LNCAP (cell line): ENCODE measurements around the gene LAMC2.

Experiments
- CTCF ChIP-seq: fragments of 450-650 bp; IDR thresholded peaks from 2 replicates; pipeline ENCODE4 v1.5.1; 2017; ENCODE audit warnings: mild to moderate bottlenecking

LAMC2 gene

GRCh38 chr1:183288583-183288982 lies 102.5 kb downstream of the LAMC2 start:
- TF ChIP-seq CTCF, result no peak

- no peak for TF ChIP-seq CTCF
Measured at GRCh38 chr1:183289051-183289496, 103.0 kb downstream of the LAMC2 start.

DNA sequence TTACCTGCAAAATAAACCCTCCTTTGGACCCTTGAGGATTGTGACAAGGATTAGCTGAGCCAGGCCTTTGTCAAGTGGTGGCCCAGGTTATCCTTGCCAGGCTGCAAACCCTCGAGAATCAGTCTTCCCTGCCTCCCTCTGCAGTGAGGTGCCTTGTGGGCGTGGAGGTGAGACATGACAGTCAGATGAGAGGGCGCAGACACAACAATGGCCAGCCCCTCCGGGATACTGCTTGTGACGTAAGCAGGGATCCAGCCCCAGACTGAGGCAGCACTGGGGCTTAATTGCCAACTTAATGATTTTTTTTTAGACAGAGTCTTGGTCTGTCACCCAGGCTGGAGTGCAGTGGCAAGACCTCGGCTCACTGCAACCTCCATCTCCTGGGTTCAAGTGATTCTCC lies 104.6 kb downstream of the LAMC2 start:
- TF ChIP-seq CTCF, result no peak

- no peak for TF ChIP-seq CTCF
Measured at GRCh38 chr1:183291216-183291762, 105.2 kb downstream of the LAMC2 start.

- TF ChIP-seq CTCF, result no peak
Measured at GRCh38 chr1:183291802-183292514, 105.9 kb downstream of the LAMC2 start.

DNA sequence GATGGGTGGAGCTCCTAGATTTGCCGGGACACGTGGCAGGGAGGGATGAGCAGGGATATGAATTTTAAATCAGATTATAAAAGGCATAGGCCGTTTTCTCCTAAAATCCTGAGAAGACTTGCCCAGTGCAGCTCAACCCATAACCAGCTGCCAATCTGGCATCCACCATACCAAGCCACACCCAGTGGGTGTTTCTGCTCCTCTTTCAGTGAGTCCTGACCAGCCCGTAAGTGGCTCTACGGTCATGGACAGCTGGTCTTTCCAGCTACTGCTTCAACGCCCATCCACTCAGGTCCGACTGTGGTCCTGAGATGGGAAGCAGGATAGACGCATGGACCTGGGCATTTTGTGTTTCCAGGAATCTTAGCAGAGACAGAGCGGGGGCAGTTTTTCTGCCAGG lies 107.2 kb downstream of the LAMC2 start:
- TF ChIP-seq CTCF, result no peak

- no peak for TF ChIP-seq CTCF
Measured at GRCh38 chr1:183293876-183294275, 107.8 kb downstream of the LAMC2 start.
